Superior temporal gyrus (tissue), 1 donor: ENCODE measurements around the gene SIPA1L2.

Source experiments
- DNase-seq: peaks from one replicate; pipeline ENCODE4 v3.0.0-alpha.2; 2016; ENCODE audit errors: extremely low spot score

SIPA1L2 gene

DNA sequence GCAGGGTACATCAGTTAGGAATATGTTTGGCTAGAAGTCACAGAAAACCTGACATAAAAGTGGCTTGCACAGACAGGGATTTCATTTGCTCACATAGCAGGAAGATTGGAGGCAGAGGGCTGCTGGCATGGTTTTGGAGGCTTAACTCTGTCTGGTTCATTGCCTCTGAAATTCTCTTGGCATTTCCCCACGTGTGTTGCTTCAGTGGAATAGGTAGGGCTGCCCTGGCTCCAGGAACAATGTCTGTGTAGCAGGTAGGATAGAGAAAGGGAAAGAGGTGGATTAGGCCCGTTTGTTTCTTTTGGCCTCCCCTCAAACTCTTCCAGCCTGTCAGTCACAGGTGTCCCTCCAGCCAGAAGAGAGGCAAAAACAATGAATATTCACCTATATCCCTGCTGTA lies 20.5 kb upstream of the SIPA1L2 start:
- DNase-seq, result no peak

DNA sequence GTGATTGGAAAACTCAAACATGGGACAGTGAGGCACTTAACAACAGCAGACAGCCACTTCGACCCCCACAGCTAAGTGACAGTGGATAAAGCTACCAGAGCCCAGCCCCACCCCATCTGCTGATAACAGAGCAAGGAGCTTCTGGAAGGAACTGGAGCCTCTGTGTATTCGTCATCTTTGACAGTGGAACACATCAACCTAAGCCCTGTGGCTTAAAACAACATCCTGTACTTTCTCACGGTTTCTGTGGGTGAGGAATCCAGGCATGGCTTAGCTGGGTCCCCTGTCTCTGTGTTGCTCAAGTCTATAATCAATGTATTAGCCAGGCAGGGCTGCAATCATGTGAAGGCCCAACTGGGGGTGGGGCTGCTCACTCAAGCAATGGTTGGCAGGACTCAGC lies 18.4 kb upstream of the SIPA1L2 start:
- no peak for DNase-seq

DNA sequence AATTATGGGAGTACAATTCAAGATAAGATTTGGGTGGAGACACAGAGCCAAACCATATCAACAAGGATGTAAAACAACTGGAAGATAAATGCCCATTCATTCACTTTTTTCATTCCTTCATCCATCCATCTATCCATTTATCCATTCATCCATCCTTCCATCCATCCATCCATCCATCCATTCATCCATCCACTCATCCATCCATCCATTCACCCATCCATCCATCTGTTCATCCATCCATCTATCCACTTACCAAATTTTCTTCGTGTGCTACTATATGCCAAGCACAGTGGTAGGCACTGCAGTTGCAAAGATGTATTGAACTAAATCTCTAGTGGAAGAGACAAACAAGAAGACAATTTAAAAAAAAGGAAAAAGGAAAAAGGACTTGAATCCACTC lies 14.3 kb upstream of the SIPA1L2 start:
- DNase-seq, result no peak

DNA sequence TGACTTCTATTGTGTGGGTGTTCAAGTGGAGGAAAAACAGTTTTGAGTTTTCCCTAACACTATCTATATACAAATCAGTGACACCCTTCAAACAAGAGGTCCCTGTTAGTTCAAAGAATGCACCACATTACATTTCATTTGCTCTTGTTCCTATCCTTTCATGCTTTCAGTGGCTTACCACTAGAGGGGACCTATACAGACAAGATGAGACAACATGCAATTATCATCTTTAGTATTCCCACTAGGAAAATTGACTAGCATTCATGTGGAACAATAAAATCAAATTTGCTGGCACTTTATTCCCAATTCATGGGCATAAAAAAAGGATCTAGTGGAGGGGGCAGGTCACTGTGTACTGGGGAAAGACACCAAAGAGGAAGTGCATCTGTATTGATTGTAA lies 13.3 kb upstream of the SIPA1L2 start:
- DNase-seq, result no peak

DNA sequence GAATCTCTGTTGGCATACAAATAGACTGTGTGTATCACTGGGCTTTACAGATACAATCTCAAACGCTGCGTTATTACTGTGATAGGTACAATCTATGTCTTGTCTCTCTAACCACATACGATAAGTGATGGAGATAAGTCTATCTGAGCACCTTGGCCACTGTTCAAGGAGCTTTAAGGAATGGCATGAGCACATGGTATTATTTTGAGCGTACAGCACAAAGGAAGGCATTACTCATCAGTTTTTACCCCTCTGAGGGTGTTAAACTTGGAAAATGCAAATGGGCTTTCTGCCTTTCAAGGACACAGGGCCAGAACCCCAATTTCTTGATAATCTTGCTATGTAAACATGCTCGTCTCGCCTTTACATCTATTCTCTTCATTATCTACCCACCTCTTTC lies 11.6 kb upstream of the SIPA1L2 start:
- no peak for DNase-seq

DNA sequence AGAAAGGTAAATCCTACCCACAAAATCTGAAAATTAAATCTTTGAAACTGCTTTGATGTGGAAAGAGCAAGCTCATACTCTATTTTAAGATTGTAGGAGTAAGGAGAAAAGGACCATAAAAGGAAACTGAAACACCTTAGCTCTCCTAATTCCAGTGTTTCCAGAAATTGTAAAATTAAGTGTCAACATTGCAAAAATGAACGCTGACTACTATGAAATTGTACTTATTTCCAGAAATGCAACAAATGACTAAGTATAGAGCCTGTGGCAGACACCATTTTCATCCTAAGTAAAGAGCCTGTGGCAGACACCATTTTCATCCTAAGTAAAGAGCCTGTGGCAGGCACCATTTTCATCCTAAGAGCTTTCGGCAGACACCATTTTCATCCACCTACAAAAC lies 6.9 kb upstream of the SIPA1L2 start:
- DNase-seq, result no peak

DNA sequence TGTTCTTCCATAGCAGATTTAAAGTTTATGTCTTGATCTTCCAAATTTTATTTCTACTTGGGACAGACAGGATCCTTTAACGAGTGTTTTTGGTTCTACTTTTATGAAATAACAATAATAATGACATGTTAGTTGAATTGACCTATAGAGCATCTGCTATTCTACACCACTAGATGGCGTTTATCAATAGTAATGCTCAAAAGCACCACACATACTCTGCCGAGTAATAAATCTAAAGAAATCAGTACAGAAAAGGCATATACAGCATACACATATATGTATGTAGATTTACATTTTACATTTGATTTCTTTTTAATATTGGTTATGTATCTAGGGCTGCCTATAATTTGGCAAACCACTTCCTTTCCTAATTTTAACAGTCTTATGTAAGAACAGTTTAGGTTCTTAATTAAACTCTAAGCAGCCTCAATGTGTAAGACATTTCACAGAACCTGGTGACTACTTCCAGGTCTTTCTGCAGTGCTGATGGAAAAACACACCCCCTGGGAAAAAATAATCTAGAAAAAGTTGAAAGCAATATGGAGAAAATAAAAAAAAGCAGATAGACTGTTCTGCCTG lies 5.9 kb upstream of the SIPA1L2 start:
- peak; percentile 83 for DNase-seq

DNA sequence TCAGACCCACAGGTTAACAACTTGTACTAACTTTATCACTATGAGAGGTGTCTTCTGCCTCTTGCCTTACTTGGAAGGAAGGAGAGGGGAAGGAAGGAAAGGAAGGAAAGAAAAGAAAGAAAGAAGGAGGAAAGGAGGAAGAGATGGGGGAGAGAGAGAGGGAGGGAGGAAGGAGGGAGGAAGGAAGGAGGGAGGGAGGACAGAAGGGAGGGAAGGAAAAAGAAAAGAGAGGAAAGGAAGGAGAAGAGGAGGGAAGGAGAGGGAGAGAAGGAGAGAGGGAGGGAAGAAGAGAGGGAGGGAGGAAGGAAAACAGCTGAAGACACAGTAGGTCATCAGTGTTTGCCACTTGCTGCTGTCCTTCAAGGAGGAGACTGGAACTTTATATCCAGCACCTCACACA lies 5.3 kb upstream of the SIPA1L2 start:
- no peak for DNase-seq

DNA sequence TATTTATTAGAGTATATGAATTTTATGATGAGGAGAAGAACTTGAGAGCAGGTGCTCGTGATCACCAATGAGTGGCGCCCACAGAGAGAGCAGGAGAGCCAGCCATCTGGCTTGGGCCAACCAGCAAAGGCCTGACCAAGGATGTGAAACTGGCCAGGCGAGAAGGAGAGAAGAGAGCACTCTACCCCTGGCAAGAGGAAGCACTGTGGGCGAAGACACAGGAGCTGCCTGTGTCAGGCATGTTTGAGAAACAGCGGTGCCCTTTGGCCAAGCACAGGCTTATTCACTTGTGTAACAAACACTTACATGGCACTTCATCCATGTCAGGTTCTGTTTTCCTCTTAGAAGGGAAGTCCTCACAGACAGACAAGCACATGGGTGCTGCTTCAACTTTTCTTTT lies 4.2 kb upstream of the SIPA1L2 start:
- DNase-seq, result no peak

DNA sequence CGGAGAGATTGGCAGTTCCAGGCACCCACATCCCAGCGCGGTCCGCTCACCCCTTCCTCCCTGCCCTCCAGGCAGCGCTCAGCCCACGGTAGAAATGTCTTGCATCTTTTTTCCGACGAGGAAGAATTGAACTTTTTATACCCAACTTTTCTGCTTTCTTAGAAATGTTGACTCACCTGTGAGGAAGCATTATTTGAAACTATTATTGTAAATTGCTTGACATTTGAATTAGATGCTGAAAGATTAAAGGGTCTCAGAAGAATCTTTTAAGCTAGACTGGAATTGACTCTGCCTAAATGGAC lies 912 bp upstream of the SIPA1L2 start:
- DNase-seq, result no peak

DNA sequence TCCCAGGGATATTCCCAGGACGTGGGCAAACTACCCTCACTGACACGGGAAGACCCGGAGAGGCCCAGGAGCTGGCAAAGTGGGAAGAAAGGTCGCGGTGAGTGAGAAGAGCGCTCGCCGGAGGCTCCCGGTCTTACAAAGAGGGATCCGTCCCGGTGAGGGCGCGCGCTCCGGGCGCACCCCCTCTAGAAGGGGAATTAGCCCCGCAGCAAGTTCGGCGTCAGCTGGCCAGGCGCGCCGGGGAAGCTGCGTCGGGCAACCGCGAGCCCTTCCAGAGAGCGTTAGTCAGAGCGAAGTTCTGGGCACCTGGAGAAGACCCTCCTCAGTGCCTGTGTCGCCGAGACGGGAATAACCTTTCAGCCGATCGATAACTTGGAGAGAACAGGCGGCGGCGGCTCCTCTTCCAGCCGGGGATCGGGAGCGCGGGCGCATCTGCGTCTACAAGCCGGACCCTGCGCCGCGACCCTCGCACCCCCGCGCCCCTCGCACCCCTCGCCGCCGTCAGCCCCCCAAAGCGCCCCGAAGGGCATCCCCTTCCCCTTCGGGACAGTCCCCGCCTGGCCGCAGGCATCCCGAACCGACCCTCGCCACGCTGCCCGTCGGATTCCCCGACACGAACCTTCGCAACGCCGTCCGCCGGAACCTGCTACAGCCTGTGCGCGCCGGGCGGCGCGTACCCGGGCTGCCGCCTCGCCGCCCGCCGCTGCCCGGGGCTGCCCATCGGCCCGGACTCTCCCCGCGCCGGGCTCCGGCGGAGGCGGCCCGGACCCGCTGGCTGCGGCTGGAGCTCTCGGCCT lies 485 bp downstream of the SIPA1L2 start:
- DNase-seq, result no peak

DNA sequence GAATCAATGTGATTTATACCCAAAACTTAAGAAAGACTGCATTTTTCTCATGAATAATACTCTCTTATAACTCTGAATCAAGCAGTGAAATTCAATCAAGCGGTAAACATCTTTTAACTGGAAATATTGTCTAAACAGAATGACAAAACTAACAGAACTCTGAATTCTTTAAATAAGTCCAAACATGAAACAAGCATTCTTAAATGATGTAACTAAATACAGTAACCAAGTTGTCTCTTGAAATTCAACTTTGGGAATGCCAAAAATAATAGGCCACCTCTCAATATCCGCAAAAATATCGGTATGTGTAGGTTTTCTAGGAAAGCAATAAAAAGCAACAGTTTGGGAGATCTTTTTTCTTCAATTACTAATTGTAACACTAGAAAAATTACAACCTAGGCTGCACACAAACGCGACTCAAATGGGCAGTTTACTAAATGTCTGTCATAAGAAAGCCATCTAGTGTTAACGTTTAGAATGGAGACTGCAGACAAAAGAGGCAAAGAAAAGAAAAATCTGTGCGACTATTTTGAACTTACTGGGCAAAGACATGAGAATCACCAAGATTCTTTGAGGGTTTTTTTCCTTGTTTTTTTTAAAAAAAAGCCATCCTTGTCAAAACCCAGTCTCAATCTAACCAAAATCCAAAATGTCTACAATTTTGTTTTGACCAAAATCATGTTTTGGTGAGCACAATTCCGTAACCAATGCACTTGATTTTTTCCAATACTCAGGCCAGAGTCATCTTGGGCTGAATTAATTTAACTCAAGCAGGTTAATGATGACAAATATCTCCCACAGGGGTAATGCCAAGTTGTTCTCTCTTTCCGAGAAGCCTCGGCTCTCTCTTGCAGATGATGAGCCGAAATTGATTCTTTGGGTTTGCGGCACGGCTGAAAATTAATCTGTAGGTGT lies 1.3 kb downstream of the SIPA1L2 start:
- DNase-seq, result peak; percentile 91

DNA sequence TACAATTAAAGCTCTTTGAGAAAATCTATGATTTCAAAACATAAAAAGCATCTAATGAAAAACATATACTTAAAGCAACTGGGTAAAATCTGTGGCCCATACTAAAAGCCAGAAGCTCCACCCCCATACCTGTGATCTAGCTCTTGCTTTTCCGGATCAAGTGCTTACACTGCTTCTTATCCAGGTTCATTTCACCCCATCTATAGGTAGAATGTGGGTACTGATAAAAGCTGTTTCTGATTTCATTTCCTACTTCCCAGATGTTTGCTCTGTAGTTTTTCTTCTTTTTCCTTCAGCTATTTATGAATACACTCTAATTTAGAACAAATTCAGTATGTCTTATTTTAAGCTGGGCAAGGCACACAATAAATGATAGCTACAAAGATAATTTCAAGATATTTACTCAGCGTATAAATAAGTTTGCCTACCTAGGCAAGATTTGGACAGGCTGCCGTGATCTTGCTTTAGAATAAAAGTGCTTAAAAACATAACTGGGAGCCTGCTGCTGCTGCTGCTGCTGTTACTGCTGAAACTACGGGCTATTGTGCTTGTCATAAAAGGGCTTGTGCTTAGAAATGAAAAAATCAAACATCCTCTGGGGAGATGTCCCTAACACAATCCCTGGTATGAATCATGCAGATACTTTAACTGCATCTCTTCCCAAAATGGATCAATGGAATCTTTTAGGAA lies 2.1 kb downstream of the SIPA1L2 start:
- peak; percentile 67 for DNase-seq

DNA sequence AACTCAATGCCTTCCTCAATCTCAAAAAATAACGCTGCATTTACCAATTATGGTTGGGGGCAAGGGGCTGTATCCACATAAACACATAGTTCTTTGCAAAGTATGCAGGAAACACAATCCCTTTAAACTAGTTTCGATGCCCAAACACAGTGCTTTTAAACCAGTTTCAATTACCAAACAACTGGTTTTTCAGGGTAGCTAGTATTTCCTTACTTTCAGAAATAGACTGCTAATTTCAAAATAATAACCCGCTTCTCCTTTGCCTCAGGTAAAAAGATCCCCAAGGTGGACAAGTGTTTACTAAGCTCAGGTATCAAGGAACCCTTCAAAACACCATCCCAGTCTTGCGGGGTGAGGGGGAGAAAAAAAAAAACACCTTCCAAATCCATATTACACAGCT lies 2.8 kb downstream of the SIPA1L2 start:
- DNase-seq, result no peak

DNA sequence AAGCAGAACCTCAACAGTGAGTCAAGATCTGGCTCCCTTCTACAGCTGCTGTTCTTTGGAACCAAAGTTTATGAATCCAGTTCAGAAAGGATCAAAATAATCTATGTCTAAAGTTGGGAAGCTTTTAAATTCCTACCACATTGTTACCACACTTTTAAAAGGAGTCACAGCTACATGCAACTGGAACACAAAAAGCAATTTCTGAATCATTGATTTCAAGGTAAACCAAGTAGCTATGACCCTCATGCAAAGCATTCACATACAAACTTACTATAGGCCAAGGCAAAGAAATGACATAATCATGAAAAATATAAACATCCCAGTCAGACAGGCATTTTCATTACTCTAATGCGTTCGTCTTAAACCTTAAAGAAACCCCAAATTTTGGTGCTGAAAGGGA lies 3.5 kb downstream of the SIPA1L2 start:
- DNase-seq, result no peak

DNA sequence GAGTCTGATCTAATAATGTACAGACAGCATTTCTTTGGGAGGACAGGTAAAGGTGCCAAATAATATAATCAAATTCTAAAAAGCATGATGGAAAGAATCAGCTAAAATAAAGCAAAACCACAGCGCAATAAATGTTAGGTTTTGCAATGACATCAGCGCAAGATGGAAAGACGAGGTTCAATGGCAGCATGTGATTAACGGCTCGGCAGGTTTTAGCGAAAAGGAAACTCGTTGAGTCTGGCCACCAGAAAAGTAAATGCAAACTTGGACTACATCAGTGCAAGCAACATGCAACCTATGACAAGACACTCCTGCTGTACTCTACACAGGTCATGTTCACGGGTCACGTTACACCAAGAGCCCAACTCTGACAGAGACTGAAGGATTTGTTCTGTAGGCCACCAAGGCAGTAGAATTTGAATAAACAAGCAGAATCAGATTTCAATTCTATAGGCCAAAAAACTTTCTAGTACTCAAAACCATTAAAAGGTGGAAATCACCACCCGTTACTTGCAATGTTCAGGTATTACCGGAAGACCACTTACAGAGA lies 4.5 kb downstream of the SIPA1L2 start:
- DNase-seq, result no peak

DNA sequence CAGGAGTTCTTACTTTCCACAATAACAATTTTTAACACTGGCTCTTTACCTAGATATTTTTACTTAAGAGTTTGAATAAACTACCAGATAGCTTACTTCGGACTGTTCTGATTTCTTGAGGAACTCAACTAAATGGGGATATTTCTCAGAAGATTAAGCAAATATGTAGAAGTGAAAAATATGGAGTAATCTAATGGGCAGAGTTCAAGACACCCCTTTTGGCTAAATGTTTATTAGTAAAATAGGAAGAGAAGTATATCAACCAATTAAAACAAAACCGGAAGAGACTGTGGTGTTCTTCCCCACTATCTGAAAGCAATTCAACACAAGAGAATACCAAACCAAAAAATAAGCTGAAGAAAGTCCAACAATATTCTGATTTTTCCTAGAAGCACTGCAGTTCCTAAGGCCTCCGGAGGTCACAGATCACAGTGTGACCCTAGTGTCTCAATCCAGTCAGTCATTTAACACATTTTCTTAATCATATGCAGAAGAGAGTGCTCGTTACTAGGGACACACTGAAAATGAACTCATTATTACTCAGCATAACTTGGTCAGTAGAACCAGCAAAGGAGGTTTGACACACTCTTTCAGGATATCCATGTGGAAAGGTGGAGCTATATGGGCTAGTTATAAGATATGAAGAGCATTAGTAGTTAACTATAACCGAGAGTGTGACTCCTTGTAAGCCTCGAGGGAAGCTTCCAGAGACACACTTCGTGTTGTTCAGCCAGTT lies 5.2 kb downstream of the SIPA1L2 start:
- no peak for DNase-seq

DNA sequence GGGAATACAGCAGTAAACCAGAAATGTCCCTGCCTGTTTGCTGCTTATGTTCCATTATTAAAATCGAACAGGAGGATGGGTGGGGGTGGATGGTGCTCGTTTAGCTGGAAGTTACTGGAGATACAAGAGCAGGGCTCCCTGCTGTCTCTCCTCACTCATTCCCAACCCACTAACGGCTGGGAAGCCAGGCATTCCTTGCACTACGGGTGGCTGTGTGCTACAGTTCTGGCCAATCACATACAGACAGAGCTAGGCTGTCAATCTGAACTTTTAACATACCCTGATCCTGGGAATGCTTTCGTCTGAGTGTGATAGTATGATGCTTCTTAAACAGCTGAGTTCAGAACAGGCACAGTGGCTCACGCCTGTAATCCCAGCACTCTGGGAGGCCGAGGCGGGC lies 7.0 kb downstream of the SIPA1L2 start:
- no peak for DNase-seq

DNA sequence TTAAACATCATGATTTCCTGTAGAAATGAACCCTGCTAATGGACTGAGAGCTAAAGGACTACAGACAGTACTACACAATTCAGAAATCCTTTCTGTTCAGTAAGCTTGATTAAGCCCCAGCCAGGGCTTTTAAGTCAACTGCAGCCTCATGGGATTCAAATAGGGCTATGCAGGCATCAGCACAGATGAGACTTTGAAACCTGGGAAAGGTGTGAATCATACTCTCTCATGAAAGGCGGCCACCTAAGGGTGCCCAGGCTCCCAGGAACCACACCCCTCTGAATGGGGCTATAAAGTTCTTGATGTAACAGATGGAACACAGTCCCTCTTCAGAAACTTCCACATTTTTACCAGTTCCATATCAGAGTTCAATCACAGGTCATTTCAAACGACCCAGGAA lies 7.6 kb downstream of the SIPA1L2 start:
- DNase-seq, result no peak

DNA sequence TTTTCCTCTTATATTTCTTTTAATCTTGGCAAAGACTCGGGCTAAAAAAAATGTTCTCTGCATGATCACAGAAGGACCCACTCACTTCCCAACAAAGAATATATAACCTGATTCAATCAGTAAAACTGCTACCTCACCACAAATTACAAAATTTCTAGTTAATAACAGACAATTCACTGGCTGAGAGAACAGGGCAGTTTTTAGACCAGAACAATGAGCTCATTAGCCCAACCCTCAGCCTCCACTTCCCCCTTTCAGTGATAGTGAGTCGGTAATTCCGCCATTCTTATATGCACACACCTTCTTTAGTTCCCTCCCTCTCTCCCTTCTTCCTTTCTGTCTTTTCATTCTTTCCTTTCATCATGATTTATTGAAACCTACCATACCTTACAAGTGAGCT lies 8.9 kb downstream of the SIPA1L2 start:
- DNase-seq, result peak; percentile 38

DNA sequence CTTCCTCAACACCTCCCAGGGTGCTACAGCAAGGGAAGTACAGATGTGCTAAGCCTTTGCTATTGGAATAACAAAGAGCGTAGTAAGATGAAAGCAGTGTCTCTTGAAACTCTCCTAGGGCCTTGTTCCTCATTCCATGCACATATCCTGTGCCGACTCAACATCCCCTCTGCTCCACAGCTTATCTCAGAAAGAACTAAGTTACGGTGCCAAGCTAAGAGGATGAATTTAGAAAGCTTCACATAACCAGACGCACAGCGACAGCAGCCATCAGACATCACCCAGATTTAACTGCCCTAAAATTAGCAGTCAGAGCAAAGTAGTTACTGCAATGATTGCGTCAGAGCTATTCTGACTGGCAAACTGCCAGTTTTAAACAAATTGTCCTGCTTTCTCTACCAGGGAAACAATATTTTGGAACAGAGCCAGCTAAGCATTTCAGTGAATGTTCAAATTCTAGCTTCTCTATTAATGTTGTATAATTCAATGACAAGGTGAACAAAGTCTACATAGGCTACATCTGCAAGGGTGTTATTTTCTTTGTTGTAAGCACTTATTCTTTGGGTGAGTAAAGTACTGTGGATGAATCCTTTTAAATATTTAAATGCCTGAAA lies 9.5 kb downstream of the SIPA1L2 start:
- DNase-seq, result peak; percentile 85
